OCI-LY1 (cell line): ENCODE measurements around the gene DNAH8.

Experiments
- H2AFZ ChIP-seq: fragments of 200-600 bp; sonication (generic), shearing (Covaris generic); 2 replicates; pipeline ENCODE4 v1.6.0; 2014; ENCODE audit warnings: antibody characterized with exemption, mild to moderate bottlenecking, low read length
- H3F3A ChIP-seq: fragments of 200-600 bp; sonication (generic), shearing (Covaris generic); 2 replicates; pipeline ENCODE4 v1.6.0; 2014; ENCODE audit warnings: mild to moderate bottlenecking, antibody characterized with exemption, low read length, moderate library complexity; ENCODE audit not compliant: insufficient read depth
- H3K27ac ChIP-seq: fragments of 200-600 bp; sonication (generic); 2 replicates; pipeline ENCODE4 v1.5.1; 2014; ENCODE audit warnings: low read length, mixed run types, mild to moderate bottlenecking, low read depth; ENCODE audit not compliant: poor library complexity, severe bottlenecking
- H3K27me3 ChIP-seq: fragments of 200-600 bp; sonication (generic); 2 replicates; pipeline ENCODE4 v1.6.0; 2014; ENCODE audit warnings: antibody characterized with exemption, mild to moderate bottlenecking, low read length, moderate library complexity; ENCODE audit not compliant: insufficient read depth
- H3K36me3 ChIP-seq: fragments of 200-600 bp; sonication (generic); 2 replicates; pipeline ENCODE4 v1.6.1; 2014; ENCODE audit warnings: mild to moderate bottlenecking, antibody characterized with exemption, low read length, moderate library complexity, mixed read lengths; ENCODE audit not compliant: insufficient read depth
- H3K4me1 ChIP-seq: fragments of 200-600 bp; sonication (generic); 2 replicates; pipeline ENCODE4 v1.5.1; 2014; ENCODE audit warnings: mild to moderate bottlenecking, low read length, moderate library complexity; ENCODE audit not compliant: insufficient read depth, severe bottlenecking
- H3K4me2 ChIP-seq: fragments of 200-600 bp; sonication (generic), shearing (Covaris generic); 2 replicates; pipeline ENCODE4 v1.6.1; 2014; ENCODE audit warnings: low read length
- H3K4me3 ChIP-seq: fragments of 200-600 bp; sonication (generic); 2 replicates; pipeline ENCODE4 v1.5.1; 2014; ENCODE audit warnings: low read length, low read depth, mild to moderate bottlenecking, mixed read lengths; ENCODE audit not compliant: poor library complexity, severe bottlenecking
- H3K79me2 ChIP-seq: fragments of 200-600 bp; shearing (Covaris generic); 2 replicates; pipeline ENCODE4 v1.6.1; 2016; ENCODE audit warnings: mixed run types, low read length, mixed read lengths; ENCODE audit not compliant: insufficient read depth
- H3K9ac ChIP-seq: fragments of 200-600 bp; sonication (generic), shearing (Covaris generic); 2 replicates; pipeline ENCODE4 v1.6.1; 2014; ENCODE audit warnings: mild to moderate bottlenecking, low read length, mixed read lengths
- H3K9me2 ChIP-seq: fragments of 200-600 bp; sonication (generic), shearing (Covaris generic); 2 replicates; pipeline ENCODE4 v1.6.1; 2014; ENCODE audit warnings: low read depth, mild to moderate bottlenecking, low read length, mixed read lengths
- H3K9me3 ChIP-seq: fragments of 200-600 bp; shearing (Covaris generic); 2 replicates; pipeline ENCODE4 v1.6.1; 2014; ENCODE audit warnings: low read length, mixed read lengths
- H4K20me1 ChIP-seq: fragments of 200-600 bp; sonication (generic), shearing (Covaris generic); 2 replicates; pipeline ENCODE4 v1.6.0; 2016; ENCODE audit warnings: mild to moderate bottlenecking, low read length; ENCODE audit not compliant: insufficient read depth
- CTCF ChIP-seq: fragments of 200-600 bp; sonication (generic), shearing (Covaris generic); IDR thresholded peaks from 2 replicates; pipeline ENCODE4 v1.5.1; 2017; ENCODE audit warnings: mild to moderate bottlenecking, antibody characterized with exemption, low read length, moderate library complexity, mixed read lengths
- EZH2 ChIP-seq: fragments of 200-600 bp; sonication (generic), shearing (Covaris generic); IDR thresholded peaks from 2 replicates; pipeline ENCODE4 v1.8.0; 2017; ENCODE audit warnings: borderline replicate concordance, mixed run types, mild to moderate bottlenecking, antibody characterized with exemption, low read length, moderate library complexity, mixed read lengths

DNAH8 gene

GRCh38 chr6:39062014-39062740 is 347.1 kb downstream of the DNAH8 start:
- Histone ChIP-seq H4K20me1 (no peaks in the 10 kb centered on the region), H3K9ac (no peak overlapping the region), H3F3A (no peaks in the 10 kb centered on the region), H2AFZ (no peak overlapping the region), H3K4me1 (no peaks in the 10 kb centered on the region), H3K27me3 (no peaks in the 10 kb centered on the region; the same call in none of the 2 replicates), H3K4me3 (no peak overlapping the region), H3K36me3 (no peaks in the 10 kb centered on the region), H3K9me2 (no peaks in the 10 kb centered on the region), H3K27ac (no peak overlapping the region), H3K9me3 (no peaks in the 10 kb centered on the region), H3K79me2 (no peaks in the 10 kb centered on the region), H3K4me2 (no peak overlapping the region)
- TF ChIP-seq CTCF = no peak
- TF ChIP-seq EZH2 = no peak

GRCh38 chr6:39063526-39063925 is 348.4 kb downstream of the DNAH8 start:
- Histone ChIP-seq H3K79me2 (no peaks in the 10 kb centered on the region), H3K4me2 (no peak overlapping the region), H3F3A (no peaks in the 10 kb centered on the region), H3K9me2 (no peaks in the 10 kb centered on the region), H3K9me3 (no peaks in the 10 kb centered on the region), H4K20me1 (no peaks in the 10 kb centered on the region), H3K27me3 (no peaks in the 10 kb centered on the region; the same call in none of the 2 replicates), H3K4me1 (no peaks in the 10 kb centered on the region), H2AFZ (no peak overlapping the region), H3K9ac (no peak overlapping the region), H3K27ac (no peak overlapping the region), H3K4me3 (no peak overlapping the region), H3K36me3 (no peaks in the 10 kb centered on the region)
- no peak for TF ChIP-seq EZH2
- TF ChIP-seq CTCF = no peak

GRCh38 chr6:39065561-39065960 is 350.4 kb downstream of the DNAH8 start:
- H3K4me1 ChIP-seq = no peaks in the 10 kb centered on the region
- H3K27me3 ChIP-seq = no peaks in the 10 kb centered on the region; the same call in none of the 2 replicates
- H3K79me2 ChIP-seq = no peaks in the 10 kb centered on the region
- no peaks in the 10 kb centered on the region for H3K9me3 ChIP-seq
- no peaks in the 10 kb centered on the region for H3F3A ChIP-seq
- H2AFZ ChIP-seq = no peak overlapping the region
- H3K9me2 ChIP-seq = no peaks in the 10 kb centered on the region
- no peak overlapping the region for H3K4me2 ChIP-seq
- TF ChIP-seq EZH2 (no peak), CTCF (no peak)
- no peaks in the 10 kb centered on the region for H4K20me1 ChIP-seq
- no peaks in the 10 kb centered on the region for H3K36me3 ChIP-seq
- H3K9ac ChIP-seq = no peak overlapping the region
- H3K4me3 ChIP-seq = no peak overlapping the region
- no peak overlapping the region for H3K27ac ChIP-seq
